ENCODE results near the gene FAM89B. TPM values are rescaled to one million over a fixed set of nuclear protein-coding genes. Genes with fewer than 3 reads are reported as not detected.

The FAM89B gene
- total RNA-seq, 3 donors from 2014 or later, result 26.4 to 61.2 (median 28.5) TPM

DNA sequence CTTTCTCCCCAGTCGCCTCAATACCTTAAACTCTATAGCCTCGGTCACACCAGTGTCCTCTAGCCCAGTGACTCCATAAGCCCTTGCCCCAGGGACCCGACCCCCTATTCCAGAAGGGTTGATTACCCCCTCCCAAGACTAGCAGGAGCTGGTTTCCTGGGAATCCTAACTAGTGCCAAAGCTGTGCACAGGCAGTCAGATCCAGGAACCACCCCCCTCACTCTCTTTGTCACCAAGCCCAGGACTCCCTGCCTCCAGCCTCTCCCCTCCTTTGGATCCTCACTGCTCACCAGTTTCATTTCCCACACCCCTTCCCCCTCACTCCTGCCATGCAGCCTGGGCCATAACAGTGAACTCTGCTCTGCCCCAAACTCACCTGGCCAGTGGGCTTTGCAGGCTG lies 23.9 kb upstream of the FAM89B start:
- ATAC-seq (no peak), DNase-seq (no peak)
- no peak for TF ChIP-seq CTCF (IDR thresholded peaks at IDR 0.05)
- intact Hi-C loops (cut with DNase I, micrococcal nuclease), result no loop called here
- H3K4me1 ChIP-seq (ENCODE audit: low read depth), result peaks cover 19% of the 10 kb centered on the region
- no peak overlapping the region for H3K4me3 ChIP-seq
- H3K36me3 ChIP-seq (ENCODE audit: low read depth), result no peaks in the 10 kb centered on the region
- H3K9me3 ChIP-seq, result no peaks in the 10 kb centered on the region

- Histone ChIP-seq H3K4me1 (ENCODE audit: low read depth) (peaks cover 19% of the 10 kb centered on the region), H3K4me3 (no peak overlapping the region), H3K9me3 (no peaks in the 10 kb centered on the region), H3K36me3 (ENCODE audit: low read depth) (no peaks in the 10 kb centered on the region)
- DNase-seq, result no peak
- intact Hi-C loops (cut with DNase I, micrococcal nuclease), result no loop called here
- TF ChIP-seq CTCF (IDR thresholded peaks at IDR 0.05), result no peak
- no peak for ATAC-seq
These were observed 23.2 kb upstream of the FAM89B start for GRCh38 chr11:65549096-65549495.

DNA sequence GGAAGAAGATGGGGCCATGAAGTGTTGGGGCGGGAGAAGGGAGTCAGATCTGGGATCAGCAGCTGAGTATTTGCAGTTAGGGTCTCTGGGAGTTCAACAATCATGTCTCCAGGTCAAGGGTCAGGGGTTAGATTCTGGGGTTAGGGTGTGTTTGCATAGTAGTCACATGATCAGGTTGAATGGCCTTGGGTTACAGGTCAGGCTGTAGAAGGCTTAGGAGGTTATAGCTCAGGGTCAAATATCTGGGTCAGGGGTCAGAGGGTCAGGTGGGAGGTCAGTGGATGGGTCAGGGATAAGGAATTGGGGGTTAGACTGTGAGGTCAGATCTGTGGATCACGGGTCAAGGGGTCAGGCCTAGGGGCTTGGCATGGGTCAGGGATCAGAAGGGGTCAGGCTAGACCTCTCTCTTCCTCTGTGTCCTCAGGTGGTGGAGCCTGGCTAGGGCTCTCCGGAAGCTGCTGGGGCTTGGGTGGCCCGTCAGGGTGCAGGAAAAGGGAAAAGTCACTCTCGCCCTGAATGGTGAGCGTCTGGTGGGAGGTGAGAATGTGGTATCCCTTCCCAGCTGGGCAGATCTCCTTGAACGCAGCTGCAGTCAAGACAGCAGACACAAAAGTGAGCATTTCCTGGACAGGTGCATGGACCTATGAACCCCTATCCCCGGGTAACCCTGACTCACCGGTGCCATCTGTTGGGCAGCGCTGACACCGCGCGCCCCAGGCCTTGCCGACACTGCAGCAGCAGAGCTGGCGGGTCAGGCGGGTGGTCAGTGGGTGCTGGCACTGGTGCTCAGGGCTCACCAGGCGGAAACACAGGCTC lies 20.6 kb upstream of the FAM89B start:
- H3K36me3 ChIP-seq (ENCODE audit: low read depth), result no peaks in the 10 kb centered on the region
- peak; percentile 88 for TF ChIP-seq CTCF (IDR thresholded peaks at IDR 0.05)
- H3K9me3 ChIP-seq, result no peaks in the 10 kb centered on the region
- intact Hi-C loops (cut with DNase I, micrococcal nuclease), result no loop called here
- ATAC-seq (peak; percentile 83), DNase-seq (peak; percentile 87 to 94 (median 91))
- no peak overlapping the region for H3K4me3 ChIP-seq
- peaks cover 19% of the 10 kb centered on the region for H3K4me1 ChIP-seq (ENCODE audit: low read depth)

GRCh38 chr11:65552388-65552951 lies 19.9 kb upstream of the FAM89B start:
- ATAC-seq (no peak), DNase-seq (no peak)
- H3K4me3 ChIP-seq, result no peak overlapping the region
- no peaks in the 10 kb centered on the region for H3K36me3 ChIP-seq (ENCODE audit: low read depth)
- TF ChIP-seq CTCF (IDR thresholded peaks at IDR 0.05), result no peak
- intact Hi-C loops (cut with DNase I, micrococcal nuclease), result no loop called here
- H3K4me1 ChIP-seq (ENCODE audit: low read depth), result peaks cover 19% of the 10 kb centered on the region
- H3K9me3 ChIP-seq, result no peaks in the 10 kb centered on the region

DNA sequence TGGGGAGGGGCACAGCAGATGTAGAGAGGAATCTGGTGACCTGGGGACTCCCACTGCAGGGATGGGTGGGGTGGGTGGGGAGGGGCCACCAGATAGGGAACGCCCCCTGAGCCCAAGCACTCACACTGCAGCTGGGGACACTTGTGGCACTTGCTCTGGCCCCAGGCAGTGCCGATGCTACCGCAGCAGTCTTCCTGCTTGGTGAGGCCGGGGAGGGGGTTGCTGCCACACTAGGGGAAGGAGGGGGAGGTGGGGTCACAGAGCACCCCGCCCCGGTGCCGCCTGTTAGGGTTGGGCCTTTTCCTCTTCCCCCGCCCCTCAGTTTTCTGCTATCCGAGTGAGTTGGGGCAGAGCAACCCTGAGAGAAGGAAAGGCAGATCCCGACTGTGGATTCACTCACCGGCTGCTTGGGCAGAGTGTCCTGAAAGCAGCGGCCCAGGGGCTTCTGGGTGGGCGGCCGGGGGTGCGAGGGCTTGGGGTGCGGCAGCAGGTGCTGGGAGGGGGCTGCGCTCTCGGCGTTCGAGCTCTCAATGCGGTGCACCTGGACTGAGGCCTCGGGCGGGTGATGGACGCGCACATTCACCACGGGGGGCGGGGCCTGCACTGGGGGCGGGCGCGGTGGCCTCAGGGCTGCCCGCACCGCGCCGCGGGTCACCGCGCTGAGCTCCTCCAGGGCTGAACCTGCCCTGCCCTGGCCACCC lies 18.9 kb upstream of the FAM89B start:
- intact Hi-C loops (cut with DNase I, micrococcal nuclease), result no loop called here
- ATAC-seq, result peak; percentile 1

More for the DNA sequence above, 18.9 kb upstream of the FAM89B start:
- Histone ChIP-seq H3K9me3 (no peaks in the 10 kb centered on the region), H3K36me3 (ENCODE audit: low read depth) (no peaks in the 10 kb centered on the region), H3K4me1 (ENCODE audit: low read depth) (peaks cover 20% of the 10 kb centered on the region), H3K4me3 (no peak overlapping the region)
- TF ChIP-seq CTCF (IDR thresholded peaks at IDR 0.05), result no peak
- peak; percentile 52 to 79 (median 64) for DNase-seq

Measured in mucosa of descending colon (tissue), 3 donors.